HepG2 (cell line): Measurements from ENCODE around the gene FMNL1. TPM values are rescaled to one million over a fixed set of nuclear protein-coding genes. Genes with fewer than 3 reads are reported as not detected.

Experiments used
- AGO2 ChIP-seq: fragments of 200-400 bp; formaldehyde crosslinking; optimal IDR thresholded peaks from 2 replicates; pipeline ENCODE3; 2017; ENCODE audit warnings: mild to moderate bottlenecking, low read depth, low read length, moderate library complexity
- ASH2L ChIP-seq: fragments of 300-600, 200-600 bp; sonication (generic); IDR thresholded peaks from 2 replicates; pipeline ENCODE4 v1.7.0; 2017; ENCODE audit warnings: low read depth, mild to moderate bottlenecking, moderate library complexity, mixed read lengths, low read length; ENCODE audit not compliant: insufficient read length
- BCL6 ChIP-seq: IDR thresholded peaks from 2 replicates; pipeline ENCODE4 v1.6.1; 2016; ENCODE audit warnings: missing genetic modification reagents, missing compliant biosample characterization
- DNMT3B ChIP-seq: conservative IDR thresholded peaks from 2 replicates; pipeline ENCODE4 v1.6.1; 2016; ENCODE audit warnings: missing biosample characterization, control low read depth
- DRAP1 ChIP-seq: IDR thresholded peaks from 2 replicates; pipeline ENCODE4 v1.6.1; 2016; ENCODE audit warnings: missing genetic modification reagents, missing compliant biosample characterization
- DZIP1 ChIP-seq: sonication (generic); formaldehyde crosslinking; IDR thresholded peaks from 2 replicates; pipeline ENCODE4 v1.5.0; 2020; ENCODE audit warnings: mild to moderate bottlenecking, missing genetic modification reagents
- HNF1B ChIP-seq: sonication (generic); formaldehyde crosslinking; IDR thresholded peaks from 2 replicates; pipeline ENCODE4 v1.5.1; 2020; ENCODE audit warnings: mild to moderate bottlenecking, moderate library complexity, missing genetic modification reagents
- MEIS1 ChIP-seq: sonication (generic); formaldehyde crosslinking; IDR thresholded peaks from 2 replicates; pipeline ENCODE4 v1.9.0; 2021; ENCODE audit warnings: mild to moderate bottlenecking, missing genetic modification reagents, moderate library complexity, borderline replicate concordance
- MLLT10 ChIP-seq: sonication (generic); formaldehyde crosslinking; IDR thresholded peaks from 2 replicates; pipeline ENCODE4 v1.4.0; 2020; ENCODE audit warnings: missing genetic modification reagents
- NFKBIZ ChIP-seq: IDR thresholded peaks from 2 replicates; pipeline ENCODE4 v1.6.1; 2018; ENCODE audit warnings: missing genetic modification reagents, missing compliant biosample characterization
- NR0B2 ChIP-seq: sonication (generic); formaldehyde crosslinking; IDR thresholded peaks from 2 replicates; pipeline ENCODE4 v1.4.0; 2020; ENCODE audit warnings: mild to moderate bottlenecking, missing genetic modification reagents
- PHB2 ChIP-seq: fragments of 450-650 bp; IDR thresholded peaks from 2 replicates; pipeline ENCODE4 v1.6.1; 2018; ENCODE audit not compliant: partially characterized antibody
- RORA ChIP-seq: sonication (generic); formaldehyde crosslinking; IDR thresholded peaks from 2 replicates; pipeline ENCODE4 v1.5.0; 2020; ENCODE audit warnings: mild to moderate bottlenecking, missing genetic modification reagents, moderate library complexity
- RXRA ChIP-seq: sonication (generic); formaldehyde crosslinking; IDR thresholded peaks from 2 replicates; pipeline ENCODE4 v1.5.1; 2020; ENCODE audit warnings: missing genetic modification reagents
- TEF ChIP-seq: sonication (generic); formaldehyde crosslinking; IDR thresholded peaks from 2 replicates; pipeline ENCODE4 v1.5.0; 2020; ENCODE audit warnings: missing genetic modification reagents
- XBP1 ChIP-seq: sonication (generic); formaldehyde crosslinking; IDR thresholded peaks from 2 replicates; pipeline ENCODE4 v1.5.0; 2020; ENCODE audit warnings: missing genetic modification reagents
- YEATS2 ChIP-seq: sonication (generic); formaldehyde crosslinking; IDR thresholded peaks from 2 replicates; pipeline ENCODE4 v1.4.0; 2020; ENCODE audit warnings: missing genetic modification reagents, borderline replicate concordance
- ZNF205 ChIP-seq: IDR thresholded peaks from 2 replicates; pipeline ENCODE4 v1.6.1; 2018; ENCODE audit warnings: missing biosample characterization, missing genetic modification reagents
- ZNF333 ChIP-seq: sonication (generic); formaldehyde crosslinking; IDR thresholded peaks from 2 replicates; pipeline ENCODE4 v1.4.0; 2020; ENCODE audit warnings: mild to moderate bottlenecking, missing genetic modification reagents, borderline replicate concordance
- ZNF747 ChIP-seq: sonication (generic); formaldehyde crosslinking; IDR thresholded peaks from 2 replicates; pipeline ENCODE4 v1.8.1; 2023; ENCODE audit warnings: missing genetic modification reagents, mild to moderate bottlenecking, borderline replicate concordance
- ZNF768 ChIP-seq: sonication (generic); formaldehyde crosslinking; IDR thresholded peaks from 2 replicates; pipeline ENCODE4 v1.4.0; 2020; ENCODE audit warnings: missing genetic modification reagents
- ZNF777 ChIP-seq: sonication (generic); formaldehyde crosslinking; IDR thresholded peaks from 2 replicates; pipeline ENCODE4 v1.4.0; 2020; ENCODE audit warnings: missing genetic modification reagents
- ZNF780A ChIP-seq: sonication (generic); formaldehyde crosslinking; IDR thresholded peaks from 2 replicates; pipeline ENCODE4 v1.8.0; 2022; ENCODE audit warnings: mild to moderate bottlenecking, missing genetic modification reagents, moderate library complexity
- ZNF883 ChIP-seq: sonication (generic); formaldehyde crosslinking; IDR thresholded peaks from 2 replicates; pipeline ENCODE4 v1.5.1; 2020; ENCODE audit warnings: mild to moderate bottlenecking, missing genetic modification reagents; ENCODE audit errors: not compliant biosample characterization
- ZSCAN21 ChIP-seq: sonication (generic); formaldehyde crosslinking; IDR thresholded peaks from 2 replicates; pipeline ENCODE4 v1.8.0; 2022; ENCODE audit warnings: mild to moderate bottlenecking, missing genetic modification reagents, moderate library complexity, borderline replicate concordance
- polyA plus RNA-seq, 8 experiments: library from polyadenylated mRNA; depleted of rRNA in 3 of 8; stranded (reverse) in 7 of 8; unstranded in 1 of 8; fragments of >200 nt; fragmentation: Illumina TruSeq in 4 of 8; extraction: Trizol in 4 of 8; gene quantifications; 2 replicates each; pipeline versions ENCODE4 v1.2.1 to v1.2.3, GENCODE V29; 2011 to 2016; ENCODE audit warnings: low read depth in 4 of 8, missing spikeins in 1 of 8, mixed read lengths in 1 of 8; ENCODE audit not compliant: insufficient read depth in 1 of 8
- total RNA-seq, 5 experiments: library from RNA; depleted of rRNA; stranded (reverse); fragments of >200 nt; fragmentation: Illumina TruSeq; extraction: Trizol; gene quantifications; 2 replicates each; pipeline ENCODE4 v1.2.3, GENCODE V29; 2016; ENCODE audit warnings: low read depth in 1 of 5

FMNL1 gene
- total and polyA plus RNA-seq, 2 of the 13 experiments (the other 11 are each of a cell fraction or from before 2014, with no cell fraction given): 0.53 to 0.70 TPM

GRCh38 chr17:45231481-45232116 lies 9.9 kb downstream of the FMNL1 start (continued):
- TF ChIP-seq ASH2L (no peak), ZNF780A (CRISPR knock-in tag) (no peak), DZIP1 (CRISPR knock-in tag) (no peak), RORA (CRISPR knock-in tag) (no peak), HNF1B (CRISPR knock-in tag) (no peak), ZNF777 (CRISPR knock-in tag) (no peak), DNMT3B (no peak), NFKBIZ (CRISPR knock-in tag) (no peak), BCL6 (CRISPR knock-in tag) (0 out of 2 replicates have a peak, but pooled peaks have one; percentile 13), AGO2 (no peak), MLLT10 (no peak), PHB2 (no peak), MEIS1 (CRISPR knock-in tag) (0 out of 2 replicates have a peak, but pooled peaks have one; percentile 19), ZNF883 (CRISPR knock-in tag) (peak; percentile 58), RXRA (CRISPR knock-in tag) (no peak; the same call in 1 of the 2 replicates), ZNF768 (CRISPR knock-in tag) (peak; percentile 54; the same call in 1 of the 2 replicates), DRAP1 (CRISPR knock-in tag) (0 out of 2 replicates have a peak, but pooled peaks have one; percentile 19), ZNF205 (CRISPR knock-in tag) (no peak), NR0B2 (CRISPR knock-in tag) (peak; percentile 60; the same call in 1 of the 2 replicates), ZSCAN21 (peak; percentile 20; the same call in 1 of the 2 replicates), YEATS2 (CRISPR knock-in tag) (0 out of 2 replicates have a peak, but pooled peaks have one; percentile 15), TEF (0 out of 2 replicates have a peak, but pooled peaks have one; percentile 41), ZNF333 (CRISPR knock-in tag) (0 out of 2 replicates have a peak, but pooled peaks have one; percentile 62), ZNF747 (CRISPR knock-in tag) (peak; percentile 32; the same call in 1 of the 2 replicates), XBP1 (CRISPR knock-in tag) (no peak)
